HEK293 (cell line): ENCODE data around the gene OR52N5.

ENCODE experiments used
- CTCF ChIA-PET: fragments of 350-600 bp; formaldehyde crosslinking; extraction: SDS; loops from one replicate; lab custom pipeline; 2021; ENCODE audit warnings: antibody characterized with exemption; lab: Yijun Ruan, JAX
- POLR2A ChIA-PET: fragments of 300-600 bp; formaldehyde crosslinking; extraction: SDS; loops from one replicate; lab custom pipeline; 2020; ENCODE audit warnings: antibody characterized with exemption, inconsistent platforms; lab: Yijun Ruan, JAX
- H3K27ac ChIP-seq: fragments of 200-500 bp; sonication (Bioruptor generic); 2 replicates; pipeline ENCODE4 v1.5.1; 2014; ENCODE audit warnings: low read depth, low read length, control low read depth, inconsistent platforms; ENCODE audit errors: extremely low read depth
- H3K36me3 ChIP-seq, 2 experiments: fragments of 200-500 bp in 1 of 2; sonication (Bioruptor generic) in 1 of 2; 1 replicate in 1 of 2; 2 replicates in 1 of 2; pipeline ENCODE4 v1.5.1; 2014 to 2017; ENCODE audit warnings: inconsistent platforms in 2 of 2, low read length in 2 of 2; ENCODE audit not compliant: control insufficient read depth in 2 of 2, insufficient read depth in 1 of 2
- H3K4me1 ChIP-seq: fragments of 200-500 bp; sonication (Bioruptor generic); 2 replicates; pipeline ENCODE4 v1.5.1; 2014; ENCODE audit warnings: mild to moderate bottlenecking, low read length, inconsistent platforms; ENCODE audit not compliant: control insufficient read depth, insufficient read depth
- H3K4me3 ChIP-seq: 2 replicates; pipeline ENCODE4 v1.5.1; 2011; ENCODE audit warnings: low read depth, mild to moderate bottlenecking, control low read depth, low read length, moderate library complexity
- H3K9me3 ChIP-seq: fragments of 200-500 bp; sonication (Bioruptor generic); 2 replicates; pipeline ENCODE4 v1.5.1; 2014; ENCODE audit warnings: low read depth, low read length, inconsistent platforms; ENCODE audit not compliant: control insufficient read depth, insufficient read depth
- CTCF ChIP-seq: fragments of 450-650 bp; formaldehyde crosslinking; IDR thresholded peaks from 2 replicates; pipeline ENCODE4 v1.5.1; 2016; ENCODE audit warnings: missing biosample characterization, missing genetic modification characterization
- IKZF3 ChIP-seq: fragments of 450-650 bp; IDR thresholded peaks from 2 replicates; pipeline ENCODE4 v1.5.0; 2018; ENCODE audit warnings: missing biosample characterization, mild to moderate bottlenecking, missing genetic modification characterization, moderate library complexity
- SALL2 ChIP-seq: fragments of 450-650 bp; formaldehyde crosslinking; IDR thresholded peaks from 2 replicates; pipeline ENCODE4 v1.5.0; 2017; ENCODE audit warnings: missing biosample characterization, mild to moderate bottlenecking, missing genetic modification characterization, borderline replicate concordance
- ZBTB21 ChIP-seq: fragments of 450-650 bp; formaldehyde crosslinking; IDR thresholded peaks from 2 replicates; pipeline ENCODE4 v1.5.1; 2017; ENCODE audit warnings: missing biosample characterization, missing genetic modification characterization
- ZBTB48 ChIP-seq: fragments of 450-650 bp; formaldehyde crosslinking; IDR thresholded peaks from 2 replicates; pipeline ENCODE4 v1.5.1; 2016; ENCODE audit warnings: missing biosample characterization, missing genetic modification characterization
- ZBTB8A ChIP-seq: fragments of 450-650 bp; formaldehyde crosslinking; IDR thresholded peaks from 2 replicates; pipeline ENCODE4 v1.5.1; 2016; ENCODE audit warnings: missing biosample characterization, missing genetic modification characterization
- ZNF121 ChIP-seq: fragments of 450-650 bp; formaldehyde crosslinking; IDR thresholded peaks from 2 replicates; pipeline ENCODE4 v1.5.1; 2016; ENCODE audit warnings: missing biosample characterization, missing genetic modification characterization
- ZNF18 ChIP-seq: fragments of 450-650 bp; formaldehyde crosslinking; IDR thresholded peaks from 2 replicates; pipeline ENCODE4 v1.5.1; 2016; ENCODE audit warnings: missing biosample characterization, missing genetic modification characterization
- ZNF26 ChIP-seq: fragments of 450-650 bp; formaldehyde crosslinking; IDR thresholded peaks from 2 replicates; pipeline ENCODE4 v1.5.1; 2016; ENCODE audit warnings: missing biosample characterization, missing genetic modification characterization
- ZNF354C ChIP-seq: fragments of 450-650 bp; formaldehyde crosslinking; IDR thresholded peaks from 2 replicates; pipeline ENCODE4 v1.5.1; 2016; ENCODE audit warnings: missing biosample characterization, missing genetic modification characterization, low read depth, borderline replicate concordance
- ZNF362 ChIP-seq: fragments of 450-650 bp; formaldehyde crosslinking; IDR thresholded peaks from 2 replicates; pipeline ENCODE4 v1.5.1; 2016; ENCODE audit warnings: missing biosample characterization, missing genetic modification characterization
- ZNF473 ChIP-seq: fragments of 450-650 bp; formaldehyde crosslinking; IDR thresholded peaks from 2 replicates; pipeline ENCODE4 v1.5.1; 2017; ENCODE audit warnings: missing biosample characterization, missing genetic modification characterization
- ZNF488 ChIP-seq: fragments of 450-650 bp; formaldehyde crosslinking; IDR thresholded peaks from 2 replicates; pipeline ENCODE4 v1.5.1; 2016; ENCODE audit warnings: missing biosample characterization, missing genetic modification characterization
- ZNF510 ChIP-seq: fragments of 450-650 bp; formaldehyde crosslinking; IDR thresholded peaks from 2 replicates; pipeline ENCODE4 v1.5.1; 2018; ENCODE audit warnings: mild to moderate bottlenecking, missing genetic modification characterization, missing biosample characterization; ENCODE audit not compliant: insufficient replicate concordance
- ZNF514 ChIP-seq: fragments of 450-650 bp; formaldehyde crosslinking; IDR thresholded peaks from 2 replicates; pipeline ENCODE4 v1.5.1; 2016; ENCODE audit warnings: missing biosample characterization, missing genetic modification characterization
- ZNF548 ChIP-seq: fragments of 450-650 bp; formaldehyde crosslinking; IDR thresholded peaks from 2 replicates; pipeline ENCODE4 v1.5.1; 2016; ENCODE audit warnings: missing biosample characterization, missing genetic modification characterization
- ZNF560 ChIP-seq: fragments of 450-650 bp; formaldehyde crosslinking; IDR thresholded peaks from 2 replicates; pipeline ENCODE4 v1.5.1; 2017; ENCODE audit warnings: missing biosample characterization, missing genetic modification characterization, borderline replicate concordance
- ZNF571 ChIP-seq: fragments of 450-650 bp; formaldehyde crosslinking; IDR thresholded peaks from 2 replicates; pipeline ENCODE4 v1.5.0; 2017; ENCODE audit warnings: missing biosample characterization, missing genetic modification characterization
- ZNF645 ChIP-seq: fragments of 450-650 bp; formaldehyde crosslinking; IDR thresholded peaks from 2 replicates; pipeline ENCODE4; 2016; ENCODE audit warnings: missing biosample characterization, missing genetic modification characterization
- ZNF654 ChIP-seq: fragments of 450-650 bp; formaldehyde crosslinking; IDR thresholded peaks from 2 replicates; pipeline ENCODE4 v1.5.1; 2016; ENCODE audit warnings: low read depth, missing biosample characterization, missing genetic modification characterization
- ZSCAN5A ChIP-seq: fragments of 450-650 bp; formaldehyde crosslinking; IDR thresholded peaks from 2 replicates; pipeline ENCODE4 v1.5.1; 2016; ENCODE audit warnings: missing biosample characterization, missing genetic modification characterization

Gene OR52N5

GRCh38 chr11:5809122-5809519 is 26.0 kb upstream of the OR52N5 start (continued):
- TF ChIP-seq ZNF560 (tag by site-specific recombination) (no peak), ZBTB8A (tag by site-specific recombination) (no peak), ZNF362 (tag by site-specific recombination) (no peak), ZNF548 (tag by site-specific recombination) (no peak), ZNF488 (tag by site-specific recombination) (no peak), ZNF514 (no peak)

GRCh38 chr11:5808500-5809121 is 25.5 kb upstream of the OR52N5 start, which contains the start of gene OR52N2:
Gene OR52N2, plus strand, starts transcription at chr11:5808924. Its CDS starts 11,412 bp downstream, at chr11:5820336.
- CTCF ChIA-PET: interaction anchor here (1.1 to 1.2 kb wide), 2 partner anchors 14 to 1182 kb away, joined by 3 to 12 read pairs; no protein-coding TSS in a partner anchor
- no peaks in the 10 kb centered on the region for H3K9me3 ChIP-seq
- H3K36me3 ChIP-seq: no peaks in the 10 kb centered on the region
- no peak for TF ChIP-seq SALL2 (tag by site-specific recombination)
- TF ChIP-seq ZBTB48 (tag by site-specific recombination): peak; percentile 88
- no peak for TF ChIP-seq ZBTB21 (tag by site-specific recombination)
- TF ChIP-seq ZNF654 (tag by site-specific recombination): peak; percentile 88
- TF ChIP-seq CTCF: peak; percentile 53
- POLR2A ChIA-PET: no interaction called here
- no peak within 1 kb of the TSS for H3K27ac ChIP-seq
- peak within 1 kb of the TSS; percentile 28 for H3K4me3 ChIP-seq
- no peaks in the 10 kb centered on the region for H3K4me1 ChIP-seq

- TF ChIP-seq IKZF3 (no peak), ZNF26 (tag by site-specific recombination) (no peak), ZNF121 (tag by site-specific recombination) (no peak), ZNF510 (tag by site-specific recombination) (no peak), ZNF354C (tag by site-specific recombination) (no peak), ZNF473 (tag by site-specific recombination) (no peak), ZNF571 (tag by site-specific recombination) (no peak), ZSCAN5A (no peak), ZNF645 (no peak), ZNF18 (tag by site-specific recombination) (no peak)
- TF ChIP-seq, all 188 proteins: peak for 0
- Histone ChIP-seq H3K27ac (no peak overlapping the region), H3K9me3 (no peaks in the 10 kb centered on the region), H3K36me3 (no peaks in the 10 kb centered on the region), H3K4me3 (no peak overlapping the region), H3K4me1 (no peaks in the 10 kb centered on the region)
- ChIA-PET CTCF (interaction anchor here (0.6 to 2.1 kb wide), 6 partner anchors 66 to 599 kb away, joined by 3 to 10 read pairs (median 3); no protein-coding TSS in a partner anchor), POLR2A (no interaction called here)
These were observed 24.4 kb upstream of the OR52N5 start for GRCh38 chr11:5807580-5807979.
